ENCODE results near the gene STK11. TPM values are rescaled to one million over a fixed set of nuclear protein-coding genes. Genes with fewer than 3 reads are reported as not detected.
"Not testable (repeated sequence)": the region's sequence is repeated elsewhere in the genome, so short reads cannot be mapped to it uniquely, and the experiment has no call there.

Gene STK11
- total and polyA plus RNA-seq, 2 donors (not counting 3 experiments of a cell fraction or from before 2014, with no cell fraction given), result 39.4 to 75.4 TPM

DNA sequence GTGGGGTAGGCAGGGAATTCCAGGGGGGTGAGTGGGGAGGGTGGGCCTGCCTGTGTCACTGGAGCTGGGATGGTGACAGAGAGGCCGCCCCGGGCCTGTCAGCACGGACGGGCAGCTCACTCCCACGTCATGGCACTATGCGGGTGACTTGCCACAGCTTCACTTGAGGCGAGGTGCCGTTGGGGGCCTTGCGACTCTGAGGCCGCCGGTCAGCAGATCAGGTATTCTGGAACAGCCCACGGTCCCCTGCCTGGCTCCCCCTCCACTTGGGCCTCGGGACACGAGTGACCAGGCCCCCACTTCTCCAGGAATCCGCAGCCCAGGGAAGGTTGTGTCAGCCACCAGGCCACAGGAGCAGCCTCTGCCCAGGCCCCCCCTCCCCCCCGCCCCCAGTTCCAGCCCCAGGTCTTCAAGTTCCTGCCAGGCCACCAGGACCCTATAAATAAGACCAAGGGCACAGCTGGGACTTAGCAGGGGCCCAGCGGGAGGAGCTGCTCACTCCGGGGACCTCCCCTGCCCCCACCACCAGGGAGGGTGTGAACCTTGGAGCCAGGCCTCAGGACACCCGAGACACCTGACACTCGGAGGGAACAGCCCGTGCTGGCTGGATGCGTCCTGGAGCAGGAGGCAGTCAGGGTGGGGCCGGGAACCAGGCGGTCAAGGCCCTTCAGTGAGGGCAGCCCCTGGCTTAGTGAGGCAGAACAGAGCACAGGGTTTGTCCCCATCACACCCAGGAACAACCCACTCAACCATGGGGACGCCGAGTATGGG, 40.1 kb downstream of the STK11 start:
- H3K9ac ChIP-seq (replicated peaks; ENCODE audit: extremely low read depth, insufficient read depth, low read length), result no peak overlapping the region
- H3K79me2 ChIP-seq (ENCODE audit: control insufficient read depth, insufficient read depth, low read length), result peaks cover 28% of the 10 kb centered on the region
- no peak overlapping the region for H3K4me3 ChIP-seq (replicated peaks in 1 of 3; ENCODE audit: insufficient read depth in 1 of 3, low read depth in 1 of 3, low read length in 3 of 3)
- no peaks in the 10 kb centered on the region for H4K20me1 ChIP-seq (replicated peaks; ENCODE audit: control insufficient read depth, extremely low read depth, insufficient read depth, low read length)
- no TSS peak for BruUV-seq (replicated peaks)
- intact Hi-C loops (cut with micrococcal nuclease), result loop anchor here (10.0 kb wide), 1 partner anchor 451 kb away; the partner anchor contains the start of gene PTBP1
- H3K9me1 ChIP-seq (replicated peaks; ENCODE audit: control insufficient read depth, extremely low read depth, insufficient read depth, low read length), result no peaks in the 10 kb centered on the region
- no peaks in the 10 kb centered on the region for H3K27me3 ChIP-seq (ENCODE audit: control insufficient read depth in 2 of 2, insufficient read depth in 2 of 2, low read length in 2 of 2)
- ChIA-PET POLR2A (interaction anchor here (4.9 kb wide), 1 partner anchor 24 kb away, joined by 87 read pairs; the partner anchor contains the start of gene CIRBP), CTCF (interaction anchor here (2.0 to 7.3 kb wide), 4 partner anchors 13 to 30 kb away, joined by 18 to 1001 read pairs (median 52); partner anchors contain the start of genes CIRBP and FAM174C)
- no peaks in the 10 kb centered on the region for H3K9me3 ChIP-seq (replicated peaks; ENCODE audit: control insufficient read depth, insufficient read depth, low read length)
- H3K4me1 ChIP-seq (ENCODE audit: control insufficient read depth, extremely low read depth, insufficient read depth, low read length), result peaks cover 18% of the 10 kb centered on the region
- TF ChIP-seq POLR2A (IDR thresholded peaks at IDR 0.05; ENCODE audit: low read depth, low read length), result no peak
- no peak for TF ChIP-seq EZH2 (IDR thresholded peaks at IDR 0.05; ENCODE audit: borderline replicate concordance, low read depth, low read length, severe bottlenecking)
- no peak for TF ChIP-seq MAX (IDR thresholded peaks at IDR 0.05; ENCODE audit: insufficient read depth, insufficient read length)
- no peak for TF ChIP-seq POLR2AphosphoS5 (IDR thresholded peaks at IDR 0.05; ENCODE audit: insufficient read depth, low read depth, low read length)
- no peak for TF ChIP-seq FOS (IDR thresholded peaks at IDR 0.05; ENCODE audit: borderline replicate concordance, insufficient read depth, low read length)
- TF ChIP-seq GATA2 (IDR thresholded peaks at IDR 0.05; ENCODE audit: insufficient read depth, insufficient read length, low read depth, low read length), result no peak
- no peak for TF ChIP-seq JUN (IDR thresholded peaks at IDR 0.05; ENCODE audit: borderline replicate concordance, insufficient read depth, insufficient read length, low read depth)
- no peak overlapping the region for H3K4me2 ChIP-seq (ENCODE audit: insufficient read depth, low read length)
- dilution Hi-C loops (cut with MboI; ENCODE audit: extremely low pct_ligation_motif_present, low sequenced_read_pairs), result no loop called here
- H3K27ac ChIP-seq (ENCODE audit: insufficient read depth, low read depth, low read length), result no peak overlapping the region
- FAIRE-seq (no peak), DNase-seq (ENCODE audit: low read depth, low spot score) (no peak)
- H3K36me3 ChIP-seq (ENCODE audit: control insufficient read depth in 2 of 2, extremely low read depth in 1 of 2, insufficient read depth in 2 of 2, low read length in 2 of 2), result peaks cover 0 to 2% of the 10 kb centered on the region in 2 experiments
- H2AFZ ChIP-seq (ENCODE audit: low read depth, low read length), result no peak overlapping the region

GRCh38 chr19:1246265-1247087, 40.9 kb downstream of the STK11 start:
- dilution Hi-C loops (cut with MboI; ENCODE audit: extremely low pct_ligation_motif_present, low sequenced_read_pairs); H3K9me3 ChIP-seq (replicated peaks; ENCODE audit: control insufficient read depth, insufficient read depth, low read length); H3K4me3 ChIP-seq (replicated peaks in 1 of 3; ENCODE audit: insufficient read depth in 1 of 3, low read depth in 1 of 3, low read length in 3 of 3); H3K9ac ChIP-seq (replicated peaks; ENCODE audit: extremely low read depth, insufficient read depth, low read length); H3K4me2 ChIP-seq (ENCODE audit: insufficient read depth, low read length); H3K36me3 ChIP-seq (ENCODE audit: control insufficient read depth in 2 of 2, extremely low read depth in 1 of 2, insufficient read depth in 2 of 2, low read length in 2 of 2); H4K20me1 ChIP-seq (replicated peaks; ENCODE audit: control insufficient read depth, extremely low read depth, insufficient read depth, low read length); H3K9me1 ChIP-seq (replicated peaks; ENCODE audit: control insufficient read depth, extremely low read depth, insufficient read depth, low read length); H2AFZ ChIP-seq (ENCODE audit: low read depth, low read length); H3K27ac ChIP-seq (ENCODE audit: insufficient read depth, low read depth, low read length); H3K27me3 ChIP-seq (ENCODE audit: control insufficient read depth in 2 of 2, insufficient read depth in 2 of 2, low read length in 2 of 2); BruUV-seq (replicated peaks); DNase-seq (ENCODE audit: low read depth, low spot score): not testable (repeated sequence)
- POLR2A ChIA-PET, result interaction anchor here (4.9 kb wide), 1 partner anchor 23 kb away, joined by 87 read pairs; the partner anchor contains the start of gene CIRBP
- peaks cover 36% of the 10 kb centered on the region for H3K79me2 ChIP-seq (ENCODE audit: control insufficient read depth, insufficient read depth, low read length)
- intact Hi-C loops (cut with micrococcal nuclease), result loop anchor here (10.0 kb wide), 1 partner anchor 452 kb away; the partner anchor contains the start of gene PTBP1
- peaks cover 18% of the 10 kb centered on the region for H3K4me1 ChIP-seq (ENCODE audit: control insufficient read depth, extremely low read depth, insufficient read depth, low read length)
- CTCF ChIA-PET, result interaction anchor here (7.3 kb wide), 1 partner anchor 20 kb away, joined by 1001 read pairs; the partner anchor contains the start of gene CIRBP
- peak; percentile 42 for FAIRE-seq
